GM12801 (cell line): ENCODE measurements around the gene NEDD4L.

Experiments
- CTCF ChIP-seq: IDR thresholded peaks from one replicate; pipeline ENCODE4 v1.5.1; 2011; ENCODE audit warnings: control low read depth; ENCODE audit not compliant: insufficient read length; ENCODE audit errors: extremely low read depth

NEDD4L gene

GRCh38 chr18:58021504-58021903, 22.5 kb upstream of the NEDD4L start:
- TF ChIP-seq CTCF: no peak

GRCh38 chr18:58023108-58023507, 20.9 kb upstream of the NEDD4L start:
- TF ChIP-seq CTCF: no peak

GRCh38 chr18:58024139-58024538, 19.9 kb upstream of the NEDD4L start:
- TF ChIP-seq CTCF: no peak

GRCh38 chr18:58025205-58025604, 18.8 kb upstream of the NEDD4L start:
- no peak for TF ChIP-seq CTCF

- no peak for TF ChIP-seq CTCF
Measured at GRCh38 chr18:58025733-58026132, 18.3 kb upstream of the NEDD4L start.

- no peak for TF ChIP-seq CTCF
Measured at GRCh38 chr18:58026395-58026794, 17.6 kb upstream of the NEDD4L start.

GRCh38 chr18:58026857-58027256, 17.2 kb upstream of the NEDD4L start:
- no peak for TF ChIP-seq CTCF

GRCh38 chr18:58027341-58027740, 16.7 kb upstream of the NEDD4L start:
- no peak for TF ChIP-seq CTCF
